Neural cell (in vitro differentiated cells): ENCODE results near the gene ALS2.

ENCODE experiments used
- EP300 ChIP-seq: fragments of 450-650 bp; conservative IDR thresholded peaks from 2 replicates; pipeline ENCODE4 v1.6.1; 2014; ENCODE audit warnings: antibody characterized with exemption, mild to moderate bottlenecking, moderate library complexity; ENCODE audit not compliant: poor library complexity, severe bottlenecking
- EZH2 ChIP-seq: fragments of 200-600, 300-800 bp; shearing (Covaris generic), sonication (generic); IDR thresholded peaks from 2 replicates; pipeline ENCODE4 v1.6.1; 2014; ENCODE audit warnings: antibody characterized with exemption, low read length, borderline replicate concordance, mild to moderate bottlenecking; ENCODE audit not compliant: insufficient read depth, poor library complexity, severe bottlenecking
- MXI1 ChIP-seq: fragments of 450-650 bp; conservative IDR thresholded peaks from 2 replicates; pipeline ENCODE4 v1.6.1; 2014; ENCODE audit warnings: antibody characterized with exemption, mild to moderate bottlenecking; ENCODE audit not compliant: poor library complexity, severe bottlenecking
- POLR2AphosphoS5 ChIP-seq: IDR thresholded peaks from 2 replicates; pipeline ENCODE4 v1.6.1; 2012
- RAD21 ChIP-seq: fragments of 450-650 bp; conservative IDR thresholded peaks from 2 replicates; pipeline ENCODE4 v1.6.1; 2014; ENCODE audit warnings: antibody characterized with exemption, mild to moderate bottlenecking, moderate library complexity
- REST ChIP-seq: IDR thresholded peaks from 2 replicates; pipeline ENCODE4 v1.6.1; 2012; ENCODE audit warnings: borderline replicate concordance
- SMC3 ChIP-seq: fragments of 450-650 bp; conservative IDR thresholded peaks from 2 replicates; pipeline ENCODE4 v1.6.1; 2014; ENCODE audit warnings: antibody characterized with exemption, mild to moderate bottlenecking, moderate library complexity; ENCODE audit not compliant: poor library complexity
- TAF1 ChIP-seq: IDR thresholded peaks from 2 replicates; pipeline ENCODE4 v1.6.1; 2012; ENCODE audit warnings: low read depth
- TF ChIP-seq, protein P1 (sequence below): fragments of 450-650 bp; IDR thresholded peaks from 2 replicates; pipeline ENCODE4 v1.5.1; 2014; ENCODE audit warnings: antibody characterized with exemption, mild to moderate bottlenecking, moderate library complexity; ENCODE audit not compliant: poor library complexity, severe bottlenecking

DNA sequence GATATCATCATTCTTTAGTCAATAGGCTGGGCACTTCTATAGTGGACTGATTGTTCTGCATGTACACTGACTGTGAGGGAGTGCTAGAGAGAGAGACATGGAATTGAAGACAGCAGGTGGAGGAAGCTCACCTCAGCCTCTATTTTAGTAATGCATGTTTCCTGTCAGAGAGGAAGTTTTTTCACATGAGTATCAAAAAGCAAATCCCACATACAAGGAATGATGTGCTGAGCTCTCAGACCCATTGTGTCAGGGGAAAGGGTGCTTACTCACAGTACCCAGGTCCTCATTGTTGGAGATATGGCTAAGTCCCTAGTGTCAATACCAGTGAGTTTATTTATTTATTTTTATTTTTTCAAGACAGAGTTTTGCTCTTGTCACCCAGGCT is 15.7 kb upstream of the ALS2 start:
- TF ChIP-seq REST (no peak), POLR2AphosphoS5 (no peak), RAD21 (no peak), EZH2 (no peak), EP300 (no peak), TAF1 (no peak), SMC3 (no peak), MXI1 (no peak)
- TF ChIP-seq, protein P1, sequence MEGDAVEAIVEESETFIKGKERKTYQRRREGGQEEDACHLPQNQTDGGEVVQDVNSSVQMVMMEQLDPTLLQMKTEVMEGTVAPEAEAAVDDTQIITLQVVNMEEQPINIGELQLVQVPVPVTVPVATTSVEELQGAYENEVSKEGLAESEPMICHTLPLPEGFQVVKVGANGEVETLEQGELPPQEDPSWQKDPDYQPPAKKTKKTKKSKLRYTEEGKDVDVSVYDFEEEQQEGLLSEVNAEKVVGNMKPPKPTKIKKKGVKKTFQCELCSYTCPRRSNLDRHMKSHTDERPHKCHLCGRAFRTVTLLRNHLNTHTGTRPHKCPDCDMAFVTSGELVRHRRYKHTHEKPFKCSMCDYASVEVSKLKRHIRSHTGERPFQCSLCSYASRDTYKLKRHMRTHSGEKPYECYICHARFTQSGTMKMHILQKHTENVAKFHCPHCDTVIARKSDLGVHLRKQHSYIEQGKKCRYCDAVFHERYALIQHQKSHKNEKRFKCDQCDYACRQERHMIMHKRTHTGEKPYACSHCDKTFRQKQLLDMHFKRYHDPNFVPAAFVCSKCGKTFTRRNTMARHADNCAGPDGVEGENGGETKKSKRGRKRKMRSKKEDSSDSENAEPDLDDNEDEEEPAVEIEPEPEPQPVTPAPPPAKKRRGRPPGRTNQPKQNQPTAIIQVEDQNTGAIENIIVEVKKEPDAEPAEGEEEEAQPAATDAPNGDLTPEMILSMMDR: no peak
